Measurements from ENCODE around the gene ARHGAP27.

The ARHGAP27 gene

GRCh38 chr17:45414990-45415881, 17.4 kb downstream of the ARHGAP27 start:
- in situ Hi-C loops (cut with HindIII; ENCODE audit: low pct_ligation_motif_present, low pct_unique_long_range_greater_than_20kb, low sequenced_read_pairs) = no loop called here

DNA sequence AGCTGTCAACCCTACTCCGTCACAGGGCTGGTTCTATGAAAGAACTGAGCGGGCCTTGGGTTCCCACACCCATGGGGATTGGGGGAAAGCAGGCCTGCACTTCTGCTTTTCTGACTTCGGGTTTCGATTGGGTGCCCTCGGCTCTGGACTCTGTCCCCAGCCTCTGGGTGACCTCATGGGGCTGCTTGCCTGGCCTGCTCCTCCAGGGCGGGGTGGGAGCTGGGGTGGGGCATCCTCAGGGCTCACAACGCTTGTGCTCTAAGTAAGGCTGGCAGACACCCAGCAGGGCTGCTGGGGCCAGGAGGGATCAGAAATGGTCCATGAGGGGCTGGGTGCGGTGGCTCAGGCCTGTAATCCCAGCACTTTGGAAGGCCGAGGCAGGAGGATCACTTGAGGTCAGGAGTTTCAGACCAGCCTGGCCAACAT, 19.2 kb downstream of the ARHGAP27 start:
- in situ Hi-C loops (cut with HindIII; ENCODE audit: low pct_ligation_motif_present, low pct_unique_long_range_greater_than_20kb, low sequenced_read_pairs) = no loop called here
- no peak for DNase-seq

More at GRCh38 chr17:45414990-45415881, 17.4 kb downstream of the ARHGAP27 start:
- no peak for DNase-seq

GRCh38 chr17:45411348-45412105, 21.1 kb downstream of the ARHGAP27 start:
- DNase-seq = no peak
- in situ Hi-C loops (cut with HindIII; ENCODE audit: low pct_ligation_motif_present, low pct_unique_long_range_greater_than_20kb, low sequenced_read_pairs) = no loop called here

GRCh38 chr17:45410144-45411091, 22.3 kb downstream of the ARHGAP27 start:
- in situ Hi-C loops (cut with HindIII; ENCODE audit: low pct_ligation_motif_present, low pct_unique_long_range_greater_than_20kb, low sequenced_read_pairs) = no loop called here
- no peak for DNase-seq

DNA sequence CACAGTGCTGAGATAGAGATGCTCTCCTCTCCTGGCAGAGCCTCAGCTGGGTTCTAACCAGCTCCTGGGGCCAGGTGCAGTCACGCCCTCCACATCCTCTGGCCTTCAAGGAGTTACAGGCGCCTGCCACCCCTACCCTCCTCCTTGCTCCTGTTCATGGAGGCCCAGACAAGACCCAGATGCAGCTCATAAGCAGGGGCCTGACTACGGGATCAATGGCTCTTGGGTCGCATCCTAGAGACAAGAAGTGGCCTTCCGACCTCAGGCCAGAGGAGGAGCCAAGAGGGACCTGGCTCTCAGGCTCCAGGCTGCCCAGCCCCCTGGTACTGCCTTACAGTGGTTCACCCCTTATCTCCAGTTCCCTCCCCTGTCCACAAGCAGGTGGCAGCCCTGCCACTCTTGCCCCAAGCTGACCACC, 23.0 kb downstream of the ARHGAP27 start:
- no peak for DNase-seq
- in situ Hi-C loops (cut with HindIII; ENCODE audit: low pct_ligation_motif_present, low pct_unique_long_range_greater_than_20kb, low sequenced_read_pairs) = no loop called here

DNA sequence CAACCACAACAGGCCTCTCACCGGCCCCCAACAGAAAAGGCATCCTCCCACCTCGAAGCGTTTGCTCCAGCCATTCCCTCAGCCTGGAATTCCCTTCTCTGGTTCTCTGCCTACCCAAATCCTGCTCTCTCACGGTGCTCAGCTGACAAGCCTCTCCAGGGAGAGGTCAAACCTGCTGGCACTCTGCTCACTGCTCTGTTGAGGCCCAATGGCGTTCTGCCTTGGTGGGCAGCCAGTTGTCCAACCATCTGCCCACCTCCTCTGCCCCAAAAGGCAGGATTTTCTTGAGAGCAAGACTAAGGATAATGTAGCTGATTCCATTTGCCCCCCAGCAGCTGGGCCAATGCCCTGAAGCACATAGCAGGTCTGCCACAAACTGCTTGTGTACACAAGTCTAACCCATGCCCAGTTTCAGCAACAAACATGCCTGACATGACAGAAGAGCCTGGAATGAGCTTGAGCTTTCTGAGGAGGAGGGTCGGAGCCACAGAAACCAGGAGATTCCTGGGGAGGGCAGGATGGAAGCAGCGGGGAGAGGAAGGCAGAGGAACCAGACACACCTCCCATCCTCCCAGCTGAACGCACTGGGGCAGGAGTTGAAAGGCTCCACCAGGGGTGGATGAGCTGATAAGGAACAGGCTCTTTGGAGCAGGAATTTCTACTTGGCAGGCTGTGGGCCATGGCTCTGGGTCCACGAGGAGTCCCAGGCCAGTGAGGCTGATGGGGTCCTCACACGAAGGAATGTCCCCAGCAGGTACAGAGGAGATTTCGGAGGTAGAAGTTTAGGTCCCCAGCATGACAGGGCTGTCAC, 23.9 kb downstream of the ARHGAP27 start:
- in situ Hi-C loops (cut with HindIII; ENCODE audit: low pct_ligation_motif_present, low pct_unique_long_range_greater_than_20kb, low sequenced_read_pairs) = no loop called here
- DNase-seq = no peak

DNA sequence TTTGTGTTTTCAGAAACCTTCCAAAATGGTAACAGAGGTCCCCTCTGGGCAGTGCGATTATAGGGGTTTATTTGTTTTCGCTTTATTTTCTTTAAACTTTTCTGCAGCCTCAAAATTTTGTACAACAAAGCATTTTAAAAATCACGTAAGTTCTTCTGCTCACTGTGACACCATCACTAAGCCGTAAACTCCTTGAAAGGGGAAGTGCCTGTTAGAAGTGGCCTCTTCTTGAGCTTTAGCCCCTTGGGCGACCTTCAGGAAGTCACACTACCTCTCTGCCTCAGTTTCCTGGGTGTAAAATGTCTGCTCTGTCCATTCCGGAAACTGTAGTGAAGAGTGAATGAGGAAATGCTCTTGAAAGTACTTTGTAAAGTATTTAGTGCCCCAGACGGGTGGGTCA, 26.6 kb downstream of the ARHGAP27 start:
- in situ Hi-C loops (cut with HindIII; ENCODE audit: low pct_ligation_motif_present, low pct_unique_long_range_greater_than_20kb, low sequenced_read_pairs) = no loop called here
- DNase-seq = no peak

DNA sequence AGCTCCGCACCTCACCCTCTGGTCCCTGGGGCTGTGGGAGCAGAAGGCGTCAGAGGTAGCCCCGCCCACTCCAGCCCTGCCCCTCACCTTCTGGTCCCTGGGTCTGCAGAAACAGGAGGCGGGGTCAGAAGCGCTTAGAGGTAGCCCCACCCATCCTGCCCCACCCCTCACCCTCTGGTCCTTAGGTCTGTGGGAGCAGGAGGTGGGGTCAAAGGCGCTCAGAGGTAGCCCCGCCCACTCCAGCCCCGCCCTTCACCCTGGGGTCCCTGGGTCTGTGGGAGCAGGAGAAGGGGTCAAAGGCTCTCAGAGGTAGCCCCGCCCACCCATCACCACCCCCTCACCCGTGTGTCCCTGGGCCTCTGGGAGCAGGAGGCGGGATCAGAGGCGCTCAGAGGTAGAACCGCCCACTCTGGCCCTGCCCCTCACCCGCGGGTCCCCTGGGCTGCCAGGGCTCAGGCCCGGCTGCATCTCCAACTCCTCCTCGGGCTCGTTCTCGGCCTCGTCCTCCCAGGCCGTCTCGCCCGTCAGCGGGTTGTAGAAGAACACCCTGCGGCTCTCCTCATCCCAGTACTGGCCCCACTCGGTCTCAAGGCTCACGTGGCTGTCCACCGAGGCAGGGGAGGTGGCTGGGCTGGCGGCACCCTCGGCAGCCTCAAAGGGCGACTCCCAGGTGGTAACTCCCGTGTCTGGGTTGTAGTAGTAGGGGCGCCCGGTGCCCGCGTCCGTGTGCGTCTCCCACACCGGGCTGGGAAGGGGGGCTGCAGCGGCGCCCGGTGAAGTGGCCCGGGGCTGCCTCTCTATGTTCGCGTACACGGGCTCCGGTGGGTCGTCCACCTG, 27.2 kb downstream of the ARHGAP27 start:
- DNase-seq = no peak
- in situ Hi-C loops (cut with HindIII; ENCODE audit: low pct_ligation_motif_present, low pct_unique_long_range_greater_than_20kb, low sequenced_read_pairs) = no loop called here

DNA sequence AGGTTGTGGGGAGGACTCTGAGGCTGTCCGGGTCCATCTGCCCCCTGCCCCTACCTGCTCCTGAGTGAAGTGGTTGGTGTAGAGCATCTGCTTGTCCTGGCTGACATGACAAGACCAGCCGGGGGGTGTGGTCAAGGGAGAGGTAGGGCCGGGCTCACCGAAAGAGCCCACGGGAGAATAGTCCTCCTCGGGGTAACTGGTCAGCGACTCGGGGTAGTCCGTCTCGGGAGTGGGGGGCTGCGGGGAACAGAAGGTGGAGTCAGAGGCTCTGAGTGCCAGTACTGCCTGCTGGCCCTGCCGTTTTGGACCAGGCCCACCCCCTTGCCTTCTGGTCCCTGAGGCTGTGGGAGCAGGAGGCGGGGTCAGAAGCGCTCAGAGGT, 27.8 kb downstream of the ARHGAP27 start:
- DNase-seq = no peak
- in situ Hi-C loops (cut with HindIII; ENCODE audit: low pct_ligation_motif_present, low pct_unique_long_range_greater_than_20kb, low sequenced_read_pairs) = no loop called here

- DNase-seq = no peak
- in situ Hi-C loops (cut with HindIII; ENCODE audit: low pct_ligation_motif_present, low pct_unique_long_range_greater_than_20kb, low sequenced_read_pairs) = no loop called here
These were observed 28.7 kb downstream of the ARHGAP27 start for GRCh38 chr17:45403906-45404490.

DNA sequence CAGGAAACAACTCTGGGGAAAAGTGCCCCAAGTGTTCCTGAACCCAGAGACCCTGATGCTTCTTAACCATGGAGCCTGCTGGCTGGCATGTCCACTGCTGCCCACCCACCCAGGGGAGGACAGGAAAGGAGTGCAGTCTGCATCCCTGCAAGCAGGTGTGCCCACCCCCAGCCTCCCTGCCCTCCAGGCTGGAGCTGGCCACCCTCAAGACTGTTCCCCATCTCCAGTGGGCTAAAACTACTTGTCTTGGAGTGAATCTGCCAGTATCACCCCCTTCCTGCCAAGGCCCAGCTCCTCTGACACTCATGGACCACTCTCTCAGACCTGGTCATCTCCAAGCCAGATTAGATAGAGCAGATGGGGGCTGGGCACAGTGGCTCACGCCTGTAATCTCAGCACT, 29.8 kb downstream of the ARHGAP27 start:
- no peak for DNase-seq
- in situ Hi-C loops (cut with HindIII; ENCODE audit: low pct_ligation_motif_present, low pct_unique_long_range_greater_than_20kb, low sequenced_read_pairs) = no loop called here

DNA sequence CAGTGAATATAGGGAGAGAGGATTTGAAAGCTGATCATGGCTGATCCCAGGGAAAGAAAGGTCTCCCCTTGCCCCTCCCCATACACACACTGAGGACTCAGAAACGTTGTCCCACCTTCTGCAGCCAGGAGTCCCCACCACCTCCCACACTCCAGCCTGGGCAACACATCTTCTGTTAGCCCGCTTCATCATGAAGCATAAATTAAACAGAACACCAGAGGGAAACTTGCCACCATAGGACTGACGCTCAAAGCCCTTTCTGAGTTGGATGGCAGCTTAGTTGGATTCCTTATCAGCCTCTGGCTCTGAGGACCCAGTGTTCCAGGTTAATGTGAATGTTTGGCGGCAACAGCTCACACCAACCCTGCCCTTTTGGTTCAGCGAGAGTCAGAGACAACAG, 33.9 kb downstream of the ARHGAP27 start:
- in situ Hi-C loops (cut with HindIII; ENCODE audit: low pct_ligation_motif_present, low pct_unique_long_range_greater_than_20kb, low sequenced_read_pairs) = no loop called here
- DNase-seq = no peak

DNA sequence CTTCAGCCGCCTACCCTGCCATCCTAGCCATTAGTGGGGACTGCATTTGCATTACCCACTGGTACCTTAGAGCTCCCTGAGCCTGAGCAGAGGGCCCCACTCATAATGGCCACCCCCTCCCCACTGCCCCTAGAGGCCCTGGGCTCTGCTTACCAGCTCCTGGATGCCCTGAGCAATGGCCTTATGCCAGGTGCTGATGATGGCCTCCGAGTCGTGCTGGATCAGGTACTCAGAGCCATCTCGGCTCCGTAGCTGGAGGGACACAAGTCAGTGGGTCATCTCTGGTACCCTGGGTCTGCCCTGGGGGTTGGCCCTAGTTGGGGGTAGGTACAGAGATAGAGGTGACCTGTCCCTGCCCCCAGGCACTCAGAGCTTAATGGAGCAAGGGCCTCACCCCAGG, 34.9 kb downstream of the ARHGAP27 start:
- DNase-seq = no peak
- in situ Hi-C loops (cut with HindIII; ENCODE audit: low pct_ligation_motif_present, low pct_unique_long_range_greater_than_20kb, low sequenced_read_pairs) = no loop called here

- in situ Hi-C loops (cut with HindIII; ENCODE audit: low pct_ligation_motif_present, low pct_unique_long_range_greater_than_20kb, low sequenced_read_pairs) = no loop called here
- DNase-seq = no peak
These were observed 36.0 kb downstream of the ARHGAP27 start for GRCh38 chr17:45396496-45397205.

DNA sequence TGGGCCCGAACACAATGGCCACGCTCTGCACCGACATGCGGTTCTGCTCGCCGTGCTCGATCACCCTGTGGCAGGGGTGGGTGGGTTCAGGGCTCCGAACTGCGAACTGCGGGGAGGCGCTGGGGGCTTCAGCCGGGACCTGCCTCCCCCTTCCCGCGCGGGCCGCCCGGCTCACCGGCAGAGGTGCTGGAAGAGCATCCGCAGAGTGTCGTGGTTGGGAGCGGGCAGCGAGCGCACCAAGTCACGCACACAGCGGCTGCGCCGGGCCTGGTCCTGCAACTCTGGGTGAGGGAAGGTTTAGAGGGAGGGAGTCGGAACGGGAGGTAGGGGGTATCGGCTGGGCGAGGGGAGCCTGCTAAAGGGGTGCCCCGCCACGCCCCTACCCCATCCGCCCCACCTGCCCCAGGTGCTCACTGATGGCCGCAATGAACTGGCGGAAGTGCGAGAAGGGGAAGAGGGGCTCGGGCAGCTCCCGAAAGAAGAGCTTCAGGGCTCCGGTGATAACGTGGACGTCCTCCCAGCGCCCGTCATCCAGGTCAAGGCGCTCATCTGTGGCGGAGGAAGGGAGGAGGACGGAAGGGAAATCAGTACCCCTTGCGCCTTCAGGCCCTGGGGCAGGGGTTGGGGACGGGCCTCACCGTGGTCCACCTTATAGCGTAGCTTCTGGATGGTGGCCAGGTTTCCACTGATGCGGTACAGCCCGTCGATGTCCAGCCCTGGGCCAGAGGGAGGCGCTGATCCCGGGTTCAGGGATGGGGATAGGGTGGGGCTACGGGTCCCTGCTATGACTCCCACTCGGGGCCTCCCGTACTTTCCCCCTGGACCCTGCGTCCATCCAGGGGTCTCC, 36.9 kb downstream of the ARHGAP27 start:
- no peak for DNase-seq
- in situ Hi-C loops (cut with HindIII; ENCODE audit: low pct_ligation_motif_present, low pct_unique_long_range_greater_than_20kb, low sequenced_read_pairs) = no loop called here
